Left kidney (tissue), 2 donors: ENCODE measurements around the gene POMT1. TPM values are rescaled to one million over a fixed set of nuclear protein-coding genes. Genes with fewer than 3 reads are reported as not detected.

Experiments
- DNase-seq: peaks from one replicate; pipeline ENCODE4 v3.0.0-alpha.2; 2013
- polyA plus RNA-seq: library from polyadenylated mRNA; unstranded; fragments of 120-200 nt; gene quantifications from one replicate; pipeline ENCODE4 v1.2.1, GENCODE V29; 2013; ENCODE audit not compliant: insufficient read length

POMT1 gene
- polyA plus RNA-seq, 1 donor = 44.6 TPM

DNA sequence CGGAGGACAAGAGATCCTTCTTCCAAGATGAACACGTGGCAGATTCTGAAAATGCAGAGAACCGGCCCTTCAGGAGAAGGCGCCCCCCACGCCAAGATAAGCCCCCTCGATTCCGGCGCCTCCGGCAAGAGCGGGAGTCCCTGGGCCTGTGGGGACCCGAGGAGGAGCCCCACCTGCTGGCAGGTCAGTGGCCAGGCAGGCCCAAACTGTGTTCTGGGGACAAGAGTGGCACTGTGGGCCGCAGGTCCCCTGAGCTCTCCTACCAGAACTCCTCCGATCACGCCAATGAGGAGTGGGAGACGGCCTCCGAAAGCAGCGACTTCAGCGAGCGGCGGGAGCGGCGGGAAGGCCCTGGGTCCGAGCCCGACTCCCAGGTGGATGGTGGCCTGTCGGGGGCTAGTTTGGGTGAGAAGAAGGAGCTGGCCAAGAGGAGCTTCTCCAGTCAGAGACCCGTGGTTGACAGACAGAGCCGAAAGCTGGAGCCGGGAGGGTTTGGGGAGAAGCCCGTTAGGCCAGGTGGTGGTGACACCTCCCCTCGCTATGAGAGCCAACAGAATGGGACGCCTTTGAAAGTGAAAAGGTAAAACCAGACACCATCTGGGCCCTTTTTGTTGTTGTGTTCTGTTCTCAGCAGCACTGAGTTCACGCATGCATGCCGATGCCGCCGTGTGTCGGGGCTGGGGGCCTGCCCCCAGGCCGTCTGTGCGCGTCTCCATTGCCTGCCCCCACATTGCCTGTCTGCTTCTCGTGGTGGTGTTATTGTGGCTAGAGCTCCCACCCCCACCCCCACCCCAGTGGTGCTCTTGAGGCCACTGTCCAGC, 26.6 kb upstream of the POMT1 start:
- no peak for DNase-seq

DNA sequence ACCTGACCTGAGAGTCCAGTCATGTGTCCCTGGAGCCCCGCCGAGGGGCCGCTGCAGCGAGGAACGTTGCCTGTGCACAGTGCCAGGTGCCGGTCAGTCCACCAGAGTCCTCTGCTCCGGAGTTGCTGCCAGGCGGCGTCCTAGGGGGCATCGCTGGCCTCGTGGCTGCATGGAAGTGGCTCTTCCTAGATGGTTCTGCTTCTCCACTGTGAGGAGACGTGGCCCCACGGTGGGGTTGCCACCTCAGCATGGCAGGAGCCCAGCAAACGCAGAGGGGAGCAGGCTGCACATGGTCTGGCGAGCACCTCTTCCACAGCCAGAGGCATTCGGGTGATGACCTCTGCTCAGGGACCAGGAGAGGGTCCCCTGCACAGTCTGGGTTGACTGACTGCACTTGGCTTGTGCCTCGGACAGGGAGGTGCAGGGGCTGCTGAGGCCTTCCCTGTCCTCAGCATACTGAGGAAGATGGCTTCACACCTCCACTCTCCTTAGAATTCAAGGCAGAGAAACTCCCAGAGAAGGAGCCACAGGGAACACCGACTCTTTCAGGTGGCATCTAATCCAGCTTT, 25.9 kb upstream of the POMT1 start:
- no peak for DNase-seq

DNA sequence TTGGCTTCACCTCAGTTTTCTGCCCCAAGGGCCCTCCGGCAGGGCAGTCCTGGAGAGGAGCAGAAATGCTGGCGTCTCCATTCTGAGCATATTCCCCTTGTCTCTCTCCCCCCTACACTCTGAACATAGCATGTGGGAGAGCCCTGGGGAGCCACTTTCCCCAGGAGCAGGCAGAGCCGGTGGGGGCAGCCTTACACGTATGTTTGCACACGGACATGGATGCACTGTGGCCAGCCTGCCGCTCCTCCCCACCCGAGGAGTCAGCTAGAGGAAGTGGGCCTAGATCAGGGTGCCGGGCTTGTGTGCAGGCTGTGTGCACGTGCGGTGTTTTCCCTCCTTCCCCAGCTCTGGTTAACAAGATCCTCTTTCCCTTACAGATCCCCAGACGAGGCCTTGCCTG, 25.4 kb upstream of the POMT1 start:
- no peak for DNase-seq

DNA sequence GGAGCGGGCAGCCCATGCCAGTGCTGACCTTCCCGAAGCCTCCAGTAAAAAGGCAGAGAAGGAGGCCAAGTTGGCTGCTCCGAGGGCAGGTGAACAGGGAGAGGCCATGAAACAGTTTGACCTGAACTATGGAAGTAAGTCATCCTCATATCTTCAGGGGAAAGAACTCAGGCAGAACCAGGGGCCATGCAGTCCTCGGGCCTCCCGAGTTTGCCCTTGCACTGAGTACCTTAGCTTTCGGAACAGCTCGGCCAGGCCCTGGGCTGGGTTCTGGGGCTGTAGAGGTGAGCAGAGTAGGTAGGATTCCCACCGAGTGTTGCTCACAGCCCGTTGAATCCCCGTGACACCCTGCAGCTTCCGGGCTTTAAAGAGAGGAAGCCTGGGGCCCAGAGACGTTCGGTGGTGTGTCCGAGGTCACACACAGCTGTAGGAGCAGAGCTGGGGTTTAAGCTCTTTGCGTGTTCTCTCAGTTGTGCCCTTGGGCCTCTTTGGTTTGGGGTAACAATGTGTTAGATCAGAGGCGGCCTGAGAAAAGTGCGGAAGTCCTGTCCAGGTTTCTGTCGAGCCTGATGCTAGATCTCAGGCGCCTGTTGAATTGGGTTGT, 24.8 kb upstream of the POMT1 start:
- DNase-seq = no peak

DNA sequence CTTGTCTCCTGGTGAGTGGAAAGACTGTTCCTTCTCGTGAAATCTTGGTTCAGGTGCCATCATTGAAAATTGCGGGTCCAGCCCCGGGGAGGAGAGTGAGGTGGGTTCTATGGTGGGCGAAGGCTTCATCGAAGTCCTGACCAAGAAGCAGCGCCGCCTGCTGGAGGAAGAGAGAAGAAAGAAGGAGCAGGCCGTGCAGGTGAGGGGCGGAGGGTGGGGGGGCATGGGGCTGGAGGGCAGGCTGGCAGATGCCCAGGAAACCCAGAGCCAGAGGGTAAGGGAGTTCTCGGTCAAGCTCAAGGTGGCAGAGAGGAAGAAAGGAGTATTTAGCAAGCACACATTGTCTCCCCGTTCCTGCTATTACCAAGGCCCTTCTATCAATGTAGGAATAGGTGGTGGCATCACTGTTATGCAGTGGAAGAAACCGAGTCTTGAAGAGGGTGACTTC, 24.3 kb upstream of the POMT1 start:
- peak; percentile 59 for DNase-seq

DNA sequence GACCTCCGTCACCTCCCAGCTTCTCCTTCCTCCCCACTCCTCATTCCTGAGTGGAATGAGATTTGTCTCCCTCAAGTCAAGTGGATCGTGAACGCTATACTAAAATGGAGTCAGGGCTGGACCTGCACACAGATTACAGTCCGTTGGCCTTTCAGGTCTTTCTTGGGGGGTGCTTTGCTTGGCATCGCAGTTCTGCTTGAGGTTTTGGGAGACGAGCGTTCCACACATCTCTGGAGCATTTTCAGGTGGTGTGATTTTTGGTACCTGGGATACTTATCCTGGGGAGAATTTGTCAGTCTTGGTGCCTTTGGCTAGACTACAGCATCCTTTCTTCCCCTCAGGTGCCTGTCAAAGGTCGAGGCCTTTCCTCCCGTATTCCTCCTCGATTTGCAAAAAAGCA, 23.8 kb upstream of the POMT1 start:
- no peak for DNase-seq

DNA sequence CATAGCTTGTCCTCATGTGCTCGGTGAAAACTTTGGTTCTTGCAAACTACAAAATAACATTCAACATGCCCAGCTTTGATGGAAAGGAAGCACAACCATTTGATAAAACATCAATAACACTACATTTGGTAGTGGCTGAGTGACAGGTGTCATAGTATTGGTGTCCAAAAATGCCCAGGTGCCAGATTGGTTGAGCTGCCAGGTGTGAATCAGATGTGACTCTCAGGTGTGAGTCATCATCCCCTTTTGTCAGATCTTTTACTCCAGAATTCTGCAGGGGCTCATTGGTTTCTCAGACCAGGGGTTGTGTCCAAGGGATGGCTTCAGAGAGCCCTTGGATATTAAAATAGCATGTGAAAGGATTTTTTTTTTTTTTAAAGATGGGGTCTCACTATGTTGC, 22.5 kb upstream of the POMT1 start:
- no peak for DNase-seq

DNA sequence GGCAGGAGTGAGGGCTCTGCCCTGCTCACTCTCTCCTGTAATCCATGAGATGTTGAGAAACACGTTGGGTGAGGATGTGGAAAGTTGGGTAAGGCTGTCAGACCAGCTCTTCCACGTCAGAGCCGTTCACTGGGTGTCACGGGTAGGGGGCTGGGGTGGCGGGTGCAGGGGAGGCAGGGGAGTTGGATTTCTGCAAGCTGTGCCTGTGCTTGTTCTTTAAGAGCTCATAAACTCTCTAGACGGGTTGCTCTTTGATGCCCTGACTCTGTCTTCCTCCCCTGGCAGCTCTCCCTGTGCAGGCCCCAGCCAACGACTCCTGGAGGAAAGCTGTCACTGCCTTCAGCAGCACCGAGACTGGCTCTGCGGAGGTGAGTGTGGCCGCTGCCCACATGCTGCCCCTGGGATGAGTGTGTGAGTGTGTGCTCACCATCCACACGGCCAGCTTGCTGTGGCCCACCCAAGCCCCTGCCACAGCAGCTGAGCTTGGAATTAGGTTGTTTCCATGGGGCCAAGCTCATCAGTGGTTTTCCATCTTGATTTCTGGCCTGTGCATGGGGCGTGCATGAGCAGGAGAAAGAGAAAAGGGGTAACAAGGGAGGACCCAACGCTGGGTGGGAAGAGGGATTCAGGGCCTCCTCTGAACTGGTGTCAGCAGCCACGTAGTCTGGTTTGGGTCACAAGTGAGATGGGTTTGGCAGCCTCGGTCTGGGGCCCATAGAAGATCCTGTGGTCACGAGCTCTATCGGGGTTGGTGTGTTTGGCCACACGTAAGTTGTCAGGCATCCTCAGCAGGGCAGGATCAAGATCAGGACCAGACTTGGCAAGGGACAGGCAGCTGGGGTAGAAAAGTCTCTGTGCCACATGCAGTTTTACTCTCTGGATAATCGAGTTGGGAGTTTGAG, 21.0 kb upstream of the POMT1 start:
- no peak for DNase-seq

DNA sequence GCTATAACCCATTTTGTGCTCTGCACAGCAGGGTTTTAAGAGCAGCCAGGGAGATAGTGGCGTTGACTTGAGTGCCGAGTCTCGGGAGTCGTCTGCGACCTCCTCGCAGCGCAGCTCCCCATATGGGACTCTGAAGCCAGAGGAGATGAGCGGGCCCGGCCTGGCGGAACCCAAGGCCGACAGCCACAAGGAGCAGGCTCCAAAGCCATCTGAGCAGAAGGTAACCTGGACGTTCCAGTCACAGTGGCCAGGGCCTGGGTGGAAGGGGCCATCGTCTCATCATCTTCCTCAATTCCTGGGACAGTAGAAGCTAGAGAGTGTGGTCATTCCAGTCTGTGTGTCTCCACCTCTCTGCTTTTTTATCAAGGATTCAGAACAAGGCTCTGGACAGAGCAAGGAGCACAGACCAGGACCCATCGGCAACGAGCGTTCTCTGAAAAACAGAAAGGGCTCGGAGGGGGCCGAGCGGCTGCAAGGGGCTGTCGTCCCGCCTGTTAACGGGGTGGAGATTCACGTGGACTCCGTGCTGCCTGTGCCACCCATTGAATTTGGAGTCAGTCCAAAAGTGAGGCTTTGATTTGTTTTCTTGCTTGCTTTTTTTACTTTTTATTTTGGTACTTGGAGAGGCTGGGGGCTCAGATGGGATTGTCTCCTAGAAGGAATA, 20.2 kb upstream of the POMT1 start:
- DNase-seq = no peak

DNA sequence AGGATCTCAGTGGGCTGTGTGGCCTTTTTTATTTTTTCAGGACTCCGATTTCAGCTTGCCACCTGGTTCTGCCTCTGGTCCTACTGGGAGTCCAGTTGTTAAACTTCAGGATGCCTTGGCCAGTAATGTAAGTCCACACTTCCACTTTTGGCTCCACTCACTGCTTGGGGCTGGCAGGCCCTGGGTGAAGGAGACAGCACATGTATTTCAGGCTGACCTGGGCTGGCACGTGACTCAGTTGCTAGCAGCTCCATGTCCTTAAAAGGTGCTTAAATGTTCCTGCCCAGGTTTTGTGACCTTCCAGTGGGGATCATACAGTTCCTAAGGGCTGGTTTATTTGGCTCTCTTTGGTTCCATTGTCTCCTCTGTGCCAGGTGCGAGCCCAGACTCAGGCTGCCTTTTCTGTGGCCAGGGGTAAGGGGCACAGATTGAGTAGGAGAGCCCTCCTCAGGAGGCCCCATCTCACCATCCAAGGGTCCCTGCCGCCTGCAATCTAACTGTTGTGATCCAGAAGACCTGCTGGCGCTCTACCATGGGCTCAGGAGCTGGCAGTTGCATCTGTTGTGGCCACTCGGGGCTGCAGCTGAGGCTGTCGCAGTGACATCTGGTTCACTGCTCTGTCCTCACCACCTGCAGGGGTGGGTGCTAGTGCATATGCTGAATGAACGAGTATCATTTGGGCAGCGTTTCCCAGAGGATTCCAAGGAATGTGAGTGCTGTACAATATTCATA, 19.2 kb upstream of the POMT1 start:
- no peak for DNase-seq

DNA sequence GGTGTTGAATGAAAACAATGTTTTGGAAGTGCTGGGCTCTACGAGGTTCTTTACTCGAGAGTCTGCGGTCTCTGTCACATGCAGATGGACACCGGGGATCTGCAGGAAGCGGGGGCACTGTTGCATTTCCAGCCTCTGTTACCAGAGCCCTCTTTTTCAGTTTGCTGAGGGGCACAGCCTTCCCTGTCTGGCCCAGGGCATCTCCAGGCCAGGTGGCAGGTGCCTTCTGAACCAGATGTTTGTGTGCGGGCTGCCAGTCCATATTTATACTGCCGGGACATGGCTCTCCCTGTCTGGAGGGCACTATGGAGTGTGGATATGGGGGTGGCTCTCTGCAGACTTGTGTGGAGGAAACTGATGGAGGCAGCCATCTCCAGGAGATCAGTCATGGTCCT, 18.7 kb upstream of the POMT1 start:
- DNase-seq = no peak

DNA sequence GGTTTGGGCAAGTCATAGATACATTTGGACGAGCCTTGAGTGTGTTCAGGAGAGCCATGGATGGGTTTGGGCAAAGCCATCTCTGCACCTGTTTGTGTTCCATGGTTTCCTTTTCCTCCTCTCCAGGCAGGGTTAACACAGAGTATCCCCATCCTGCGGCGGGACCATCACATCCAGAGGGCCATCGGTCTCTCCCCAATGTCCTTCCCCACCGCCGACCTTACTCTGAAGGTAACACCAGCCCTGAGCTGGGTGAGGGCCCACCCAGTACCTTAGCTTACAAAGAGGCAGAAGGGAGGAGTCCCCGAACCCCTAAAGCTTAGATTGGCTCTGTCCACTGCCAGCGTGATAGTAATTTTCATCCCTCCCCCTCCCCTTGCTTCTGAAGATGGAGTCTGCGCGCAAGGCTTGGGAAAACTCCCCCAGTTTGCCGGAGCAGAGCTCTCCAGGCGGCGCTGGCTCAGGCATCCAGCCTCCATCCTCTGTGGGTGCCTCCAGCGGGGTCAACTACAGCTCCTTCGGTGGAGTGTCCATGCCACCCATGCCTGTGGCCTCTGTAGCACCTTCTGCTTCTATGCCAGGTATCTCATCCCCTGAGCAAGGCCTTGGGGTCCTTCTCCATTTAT, 18.0 kb upstream of the POMT1 start:
- DNase-seq = no peak

DNA sequence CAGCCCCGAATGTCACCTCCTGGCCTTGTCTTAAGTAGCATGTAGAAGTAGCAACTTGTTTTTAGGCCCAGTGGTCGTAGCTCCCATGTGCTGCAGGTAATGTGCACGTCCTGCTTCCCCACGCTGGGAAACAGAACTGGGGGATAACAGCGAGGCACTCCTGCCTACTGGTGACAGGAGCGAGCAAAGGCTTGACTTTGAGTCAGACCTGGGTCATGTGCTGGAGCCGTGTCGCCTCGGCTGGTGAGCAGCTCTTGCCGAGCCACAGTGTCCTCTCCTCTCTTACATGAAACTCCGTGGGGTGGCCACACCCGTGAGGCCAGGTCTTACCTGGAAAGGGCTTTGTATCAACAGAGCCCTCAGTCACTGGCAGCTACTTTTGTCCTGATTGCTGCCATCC, 17.5 kb upstream of the POMT1 start:
- DNase-seq = no peak

DNA sequence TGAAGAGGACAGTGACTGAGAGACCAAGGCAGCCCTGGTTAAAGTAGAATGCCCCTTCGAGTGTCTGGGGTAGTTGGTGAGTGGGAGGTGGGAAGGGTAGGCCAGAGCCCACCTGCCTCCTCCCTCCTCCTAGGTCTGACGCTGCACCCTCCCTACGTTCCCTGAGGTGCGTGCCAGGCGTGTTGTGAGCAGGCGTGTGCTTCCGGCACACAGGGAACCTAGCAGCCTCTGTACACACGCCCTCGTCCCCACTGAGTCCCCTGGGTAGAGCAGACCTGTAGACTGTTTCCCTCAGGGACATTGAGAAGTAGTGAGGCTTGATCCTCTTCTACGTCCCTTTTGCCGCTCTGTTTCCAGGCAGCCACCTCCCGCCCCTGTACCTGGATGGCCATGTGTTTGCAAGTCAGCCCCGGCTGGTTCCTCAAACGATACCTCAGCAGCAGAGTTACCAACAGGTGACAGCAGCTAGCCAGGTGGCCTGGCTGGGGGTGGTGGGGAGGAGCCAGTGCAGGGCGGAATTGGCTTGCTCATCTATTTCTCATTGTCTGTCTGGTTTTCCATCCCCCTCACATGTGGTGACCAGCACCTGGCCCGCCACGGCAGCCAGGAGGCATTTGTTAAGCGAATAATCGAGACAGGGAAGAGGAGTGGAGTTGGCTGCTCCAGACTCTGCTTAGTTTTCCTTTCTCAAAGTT, 16.8 kb upstream of the POMT1 start:
- no peak for DNase-seq

DNA sequence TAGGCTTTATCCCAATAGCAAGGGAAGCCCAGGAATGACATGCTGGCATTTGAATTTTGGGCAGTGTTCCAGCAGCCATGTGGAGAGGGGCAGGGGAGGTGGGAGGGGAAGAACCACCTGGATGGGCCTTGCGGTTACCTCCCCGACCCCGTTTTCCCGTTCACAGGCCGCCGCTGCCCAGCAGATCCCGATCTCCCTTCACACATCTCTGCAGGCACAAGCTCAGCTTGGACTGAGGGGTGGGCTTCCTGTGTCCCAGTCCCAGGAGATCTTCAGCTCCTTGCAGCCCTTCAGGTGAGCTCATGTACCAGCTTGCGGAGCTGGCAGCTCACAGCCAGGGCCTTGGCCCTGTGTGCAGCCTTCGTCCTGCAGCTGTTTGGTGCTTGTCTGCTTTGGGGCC, 15.7 kb upstream of the POMT1 start:
- no peak for DNase-seq

DNA sequence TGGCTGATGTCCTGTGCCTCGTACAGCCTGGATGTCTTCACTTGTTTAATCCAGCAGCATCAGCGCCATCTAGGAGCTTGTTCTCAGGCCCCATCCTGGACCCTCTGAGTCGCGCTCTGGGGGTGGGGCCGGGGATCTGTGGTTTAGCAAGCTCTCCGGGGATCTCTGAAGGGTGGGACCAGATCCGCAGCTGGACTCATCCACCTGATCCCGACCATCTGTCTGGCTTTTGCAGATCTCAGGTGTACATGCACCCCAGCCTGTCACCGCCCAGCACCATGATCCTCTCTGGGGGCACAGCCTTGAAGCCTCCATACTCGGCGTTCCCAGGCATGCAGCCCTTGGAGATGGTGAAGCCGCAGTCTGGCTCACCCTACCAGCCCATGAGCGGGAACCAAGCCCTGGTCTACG, 15.1 kb upstream of the POMT1 start:
- no peak for DNase-seq

DNA sequence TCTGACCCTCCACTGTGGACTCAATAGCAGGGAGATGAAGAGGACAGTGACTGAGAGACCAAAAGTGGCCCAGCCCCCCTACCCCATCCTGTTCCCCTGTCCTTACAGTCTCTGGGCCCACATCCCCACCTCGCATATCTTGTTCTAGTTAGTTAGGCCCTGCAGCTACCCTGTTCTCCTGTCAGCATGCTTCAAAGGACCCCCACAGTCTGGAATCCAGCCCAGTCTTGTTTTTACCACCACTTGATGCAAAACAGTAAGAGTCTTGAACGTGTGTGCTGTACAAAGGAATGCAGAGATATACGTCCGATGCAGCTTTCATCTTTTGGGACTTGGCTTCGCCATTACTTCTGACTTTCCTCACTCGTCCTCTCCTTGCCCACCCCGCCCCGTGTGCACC, 12.2 kb upstream of the POMT1 start:
- DNase-seq = no peak

DNA sequence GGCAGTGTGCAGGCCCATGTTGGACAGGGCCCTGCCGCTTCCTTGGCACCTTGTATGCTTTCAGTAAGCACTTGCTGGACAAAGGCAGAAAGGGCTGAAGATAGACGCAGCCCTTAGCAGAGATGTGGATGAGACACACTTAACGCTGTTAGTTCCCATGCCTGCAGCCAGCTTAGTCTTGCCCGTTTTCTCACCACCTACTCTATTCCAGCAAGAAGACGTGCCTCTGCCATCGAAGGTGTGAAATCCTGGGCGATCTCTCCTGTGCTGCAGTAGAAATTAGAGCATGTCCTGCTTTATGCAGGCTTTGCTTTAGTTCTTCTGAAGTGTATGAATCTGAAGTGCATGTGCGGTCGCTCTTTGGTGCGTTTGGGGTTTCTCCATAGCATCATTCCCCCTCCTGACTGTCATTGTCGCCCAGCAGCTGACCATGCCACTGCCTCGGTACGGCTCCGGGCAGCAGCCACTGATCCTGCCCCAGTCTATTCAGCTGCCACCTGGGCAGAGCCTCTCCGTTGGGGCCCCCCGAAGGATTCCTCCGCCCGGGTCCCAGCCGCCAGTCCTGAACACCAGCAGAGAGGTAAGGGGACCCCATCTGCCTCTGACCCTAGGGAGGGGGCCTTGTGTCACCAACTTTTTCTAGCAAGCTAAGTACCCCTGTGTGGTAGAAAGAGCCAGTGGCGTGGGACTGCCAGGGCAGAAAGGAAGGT, 11.6 kb upstream of the POMT1 start:
- DNase-seq = no peak

DNA sequence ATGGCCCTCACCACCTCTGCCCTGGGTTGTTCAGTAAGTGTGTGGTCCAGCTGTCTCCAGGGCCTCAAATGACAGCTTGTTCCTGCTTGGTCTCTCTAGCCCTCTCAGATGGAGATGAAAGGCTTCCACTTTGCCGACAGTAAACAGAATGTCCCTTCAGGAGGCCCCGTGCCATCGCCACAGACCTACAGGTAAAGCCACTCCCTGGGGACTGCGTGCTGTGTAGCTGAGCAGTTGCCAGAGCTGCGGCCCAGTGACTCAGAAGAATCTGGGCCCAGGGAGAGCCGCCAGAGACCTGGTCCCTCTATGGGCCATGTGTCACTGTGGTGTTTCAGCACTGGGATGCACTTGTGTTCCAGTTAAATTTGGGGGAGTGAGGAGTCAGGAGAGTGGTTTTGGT, 10.6 kb upstream of the POMT1 start:
- DNase-seq = no peak
